Measurements from ENCODE around the gene LAX1.
A peak's percentile ranks its signal among the peaks of the same experiment; 100 is the strongest.
"Not testable (repeated sequence)": the region's sequence is repeated elsewhere in the genome, so short reads cannot be mapped to it uniquely, and the experiment has no call there.

LAX1 gene

GRCh38 chr1:203765029-203765837 is at the start of gene LAX1:
Gene LAX1, plus strand, starts transcription at chr1:203765183. Its CDS starts 383 bp downstream, at chr1:203765566.
- peak; percentile 77 for DNase-seq

GRCh38 chr1:203717120-203717519 is 47.9 kb upstream of the LAX1 start:
- no peak for DNase-seq

GRCh38 chr1:203720242-203720641 is 44.7 kb upstream of the LAX1 start:
- DNase-seq = no peak

- DNase-seq = no peak
Measured at GRCh38 chr1:203722909-203723308, 42.1 kb upstream of the LAX1 start.

GRCh38 chr1:203726417-203726867 is 38.5 kb upstream of the LAX1 start:
- no peak for DNase-seq

GRCh38 chr1:203733009-203733863 is 31.7 kb upstream of the LAX1 start:
- no peak for DNase-seq

GRCh38 chr1:203742436-203742835 is 22.5 kb upstream of the LAX1 start:
- no peak for DNase-seq

- DNase-seq = no peak
Measured at GRCh38 chr1:203743091-203743571, 21.9 kb upstream of the LAX1 start.

- DNase-seq = peak; percentile 19
Measured at GRCh38 chr1:203744075-203744972, 20.7 kb upstream of the LAX1 start.

GRCh38 chr1:203746281-203746680 is 18.7 kb upstream of the LAX1 start:
- no peak for DNase-seq

GRCh38 chr1:203751051-203751450 is 13.9 kb upstream of the LAX1 start:
- DNase-seq = no peak

GRCh38 chr1:203751618-203752361 is 13.2 kb upstream of the LAX1 start:
- not testable (repeated sequence) for DNase-seq

GRCh38 chr1:203754455-203754864 is 10.5 kb upstream of the LAX1 start:
- DNase-seq = no peak

- DNase-seq = no peak
Measured at GRCh38 chr1:203756036-203756435, 8.9 kb upstream of the LAX1 start.

- DNase-seq = not testable (repeated sequence)
Measured at GRCh38 chr1:203758749-203759148, 6.2 kb upstream of the LAX1 start.

- DNase-seq = no peak
Measured at GRCh38 chr1:203760506-203760905, 4.5 kb upstream of the LAX1 start.

- not testable (repeated sequence) for DNase-seq
Measured at GRCh38 chr1:203761958-203762357, 3.0 kb upstream of the LAX1 start.

- DNase-seq = no peak
Measured at GRCh38 chr1:203763505-203763904, 1.5 kb upstream of the LAX1 start.

GRCh38 chr1:203764105-203765028 is 616 bp upstream of the LAX1 start:
- no peak for DNase-seq

- no peak for DNase-seq
Measured at GRCh38 chr1:203768256-203768655, 3.3 kb downstream of the LAX1 start.
